H1 (cell line): Measurements from ENCODE around the gene DLST. TPM values are rescaled to one million over a fixed set of nuclear protein-coding genes. Genes with fewer than 3 reads are reported as not detected.

Source experiments
- CTCF ChIA-PET: fragments of 300-600 bp; sonication (Branson Sonifier 250); formaldehyde crosslinking; loops from one replicate; lab custom pipeline; 2021; ENCODE audit not compliant: partially characterized antibody; lab: Charles Lee
- POLR2A ChIA-PET: fragments of 300-600 bp; sonication (Branson Sonifier 250); formaldehyde crosslinking; loops from one replicate; lab custom pipeline; 2021; ENCODE audit warnings: inconsistent platforms; ENCODE audit not compliant: partially characterized antibody; lab: Charles Lee
- DNase-seq, 2 experiments: peaks; one replicate each; pipeline versions ENCODE4 v3.0.0 to v3.0.0-alpha.2; 2010 to 2022; ENCODE audit warnings: low spot score in 2 of 2, low read depth in 1 of 2, mixed read lengths in 1 of 2
- FAIRE-seq: peaks from 2 replicates; lab custom pipeline; 2011; peaks lifted over from hg19 to GRCh38; lab: Jason Lieb, UNC
- H2AFZ ChIP-seq: 2 replicates; pipeline ENCODE4 v1.8.1; 2012; ENCODE audit warnings: low read length, inconsistent platforms
- H2AK5ac ChIP-seq: 2 replicates; pipeline ENCODE4 v1.6.1; 2013; ENCODE audit warnings: low read depth, low read length
- H2BK120ac ChIP-seq: replicated peaks from 2 replicates; pipeline ENCODE3; 2013; ENCODE audit warnings: low read depth, low read length, inconsistent platforms
- H2BK12ac ChIP-seq: 2 replicates; pipeline ENCODE4 v1.6.1; 2013; ENCODE audit warnings: low read depth, low read length
- H2BK15ac ChIP-seq: 2 replicates; pipeline ENCODE4 v1.6.1; 2013; ENCODE audit warnings: low read length
- H2BK20ac ChIP-seq: 2 replicates; pipeline ENCODE4 v1.6.1; 2013; ENCODE audit warnings: low read length
- H2BK5ac ChIP-seq: 2 replicates; pipeline ENCODE4 v1.6.1; 2013; ENCODE audit warnings: low read depth, low read length
- H3K14ac ChIP-seq: 2 replicates; pipeline ENCODE4 v1.6.1; 2013; ENCODE audit warnings: inconsistent platforms; ENCODE audit not compliant: insufficient read length
- H3K18ac ChIP-seq: 2 replicates; pipeline ENCODE4 v1.6.1; 2013; ENCODE audit warnings: low read length; ENCODE audit errors: extremely low read depth
- H3K23ac ChIP-seq: 2 replicates; pipeline ENCODE4 v1.6.1; 2013; ENCODE audit warnings: inconsistent platforms; ENCODE audit not compliant: insufficient read length
- H3K23me2 ChIP-seq: 2 replicates; pipeline ENCODE4 v1.6.1; 2013; ENCODE audit warnings: low read depth, low read length
- H3K27ac ChIP-seq: 2 replicates; pipeline ENCODE4 v1.6.1; 2011; ENCODE audit warnings: low read depth, low read length, inconsistent platforms
- H3K27me3 ChIP-seq, 4 experiments: replicated peaks in 1 of 4; 1 replicate in 1 of 4; 2 replicates in 3 of 4; pipeline versions ENCODE4 v1.6.1 to v1.8.1; 2011 to 2013; ENCODE audit warnings: low read length in 3 of 4, mild to moderate bottlenecking in 3 of 4, inconsistent platforms in 2 of 4, mixed read lengths in 2 of 4, moderate library complexity in 1 of 4; ENCODE audit not compliant: control insufficient read depth in 3 of 4, insufficient read depth in 3 of 4; ENCODE audit errors: extremely low read depth in 1 of 4
- H3K36me3 ChIP-seq, 4 experiments: 2 replicates each; pipeline versions ENCODE4 v1.6.1 to v1.8.1; 2011 to 2013; ENCODE audit warnings: mild to moderate bottlenecking in 4 of 4, low read length in 3 of 4, moderate library complexity in 2 of 4, control low read depth in 1 of 4, inconsistent platforms in 1 of 4; ENCODE audit not compliant: insufficient read depth in 4 of 4, control insufficient read depth in 2 of 4
- H3K4ac ChIP-seq: replicated peaks from 2 replicates; pipeline ENCODE3; 2013; ENCODE audit warnings: low read length, low read depth, mixed read lengths, inconsistent platforms; ENCODE audit not compliant: insufficient read length
- H3K4me1 ChIP-seq, 4 experiments: replicated peaks in 1 of 4; 1 replicate in 1 of 4; 2 replicates in 3 of 4; pipeline versions ENCODE4 v1.6.1 to v1.8.1; 2011 to 2013; ENCODE audit warnings: low read length in 3 of 4, inconsistent platforms in 2 of 4, mixed read lengths in 1 of 4; ENCODE audit not compliant: insufficient read depth in 4 of 4, control insufficient read depth in 3 of 4
- H3K4me2 ChIP-seq, 2 experiments: 2 replicates each; pipeline versions ENCODE4 v1.6.1 to v1.8.1; 2011 to 2013; ENCODE audit warnings: low read depth in 2 of 2, low read length in 2 of 2, control low read depth in 1 of 2, inconsistent platforms in 1 of 2, mild to moderate bottlenecking in 1 of 2; ENCODE audit not compliant: insufficient read depth in 1 of 2
- H3K4me3 ChIP-seq, 4 experiments: fragments of 200-600, 300-600 bp in 1 of 4; sonication (generic), shearing (Covaris generic), sonication (Bioruptor Twin) in 1 of 4; 2 replicates each; pipeline versions ENCODE4 v1.5.1 to v1.8.1; 2011 to 2016; ENCODE audit warnings: low read length in 4 of 4, low read depth in 3 of 4, control low read depth in 2 of 4, inconsistent platforms in 2 of 4, mild to moderate bottlenecking in 2 of 4, mixed read lengths in 1 of 4, moderate library complexity in 1 of 4; ENCODE audit not compliant: insufficient read depth in 2 of 4; ENCODE audit errors: extremely low read depth in 1 of 4
- H3K56ac ChIP-seq: replicated peaks from 2 replicates; pipeline ENCODE3; 2013; ENCODE audit warnings: low read depth, mild to moderate bottlenecking, mixed read lengths, low read length, inconsistent platforms; ENCODE audit not compliant: insufficient read length
- H3K79me1 ChIP-seq: 2 replicates; pipeline ENCODE4 v1.6.1; 2013; ENCODE audit warnings: low read depth, low read length, control low read depth
- H3K79me2 ChIP-seq, 2 experiments: 2 replicates each; pipeline versions ENCODE4 v1.6.1 to v1.8.1; 2012 to 2013; ENCODE audit warnings: low read length in 2 of 2, mild to moderate bottlenecking in 2 of 2, inconsistent platforms in 1 of 2; ENCODE audit not compliant: insufficient read depth in 2 of 2, control insufficient read depth in 1 of 2
- H3K9ac ChIP-seq, 4 experiments: replicated peaks in 1 of 4; 1 replicate in 1 of 4; 2 replicates in 3 of 4; pipeline versions ENCODE4 v1.6.1 to v1.8.1; 2011 to 2013; ENCODE audit warnings: low read depth in 3 of 4, low read length in 3 of 4, control low read depth in 2 of 4, mild to moderate bottlenecking in 2 of 4, moderate library complexity in 2 of 4, inconsistent platforms in 1 of 4; ENCODE audit errors: extremely low read depth in 1 of 4
- H3K9me3 ChIP-seq, 2 experiments: 2 replicates each; pipeline versions ENCODE4 v1.6.1 to v1.8.1; 2012 to 2013; ENCODE audit warnings: mild to moderate bottlenecking in 2 of 2, moderate library complexity in 2 of 2, control low read depth in 1 of 2, inconsistent platforms in 1 of 2, low read depth in 1 of 2, low read length in 1 of 2, mixed read lengths in 1 of 2; ENCODE audit not compliant: insufficient read depth in 2 of 2
- H4K20me1 ChIP-seq, 2 experiments: replicated peaks in 1 of 2; 2 replicates each; pipeline versions ENCODE3 to v1.8.1; 2011 to 2013; ENCODE audit warnings: inconsistent platforms in 2 of 2, low read length in 2 of 2, mild to moderate bottlenecking in 1 of 2; ENCODE audit not compliant: insufficient read depth in 2 of 2, control insufficient read depth in 1 of 2
- H4K5ac ChIP-seq: 2 replicates; pipeline ENCODE4 v1.6.1; 2013; ENCODE audit warnings: low read length, low read depth, mixed read lengths, inconsistent platforms; ENCODE audit not compliant: insufficient read length
- H4K8ac ChIP-seq: 2 replicates; pipeline ENCODE4 v1.8.0; 2013; ENCODE audit warnings: mild to moderate bottlenecking, moderate library complexity, low read length, inconsistent platforms; ENCODE audit not compliant: insufficient read depth; ENCODE audit errors: extremely low read depth
- H4K91ac ChIP-seq: replicated peaks from 2 replicates; pipeline ENCODE3; 2013; ENCODE audit warnings: low read length, mixed read lengths, inconsistent platforms; ENCODE audit not compliant: insufficient read length
- BRCA1 ChIP-seq: IDR thresholded peaks from 2 replicates; pipeline ENCODE4 v1.6.1; 2012; ENCODE audit warnings: low read depth, low read length, improper control_type of control experiment
- CBX5 ChIP-seq: fragments of 300-800, 300-1000 bp; sonication (generic); IDR thresholded peaks from 2 replicates; pipeline ENCODE4 v1.7.1; 2016; ENCODE audit warnings: antibody characterized with exemption, low read length, low read depth
- CREB1 ChIP-seq: IDR thresholded peaks from 2 replicates; pipeline ENCODE4 v1.6.1; 2012; ENCODE audit warnings: inconsistent platforms
- EP300 ChIP-seq, 2 experiments: IDR thresholded peaks; 1 replicate in 1 of 2; 2 replicates in 1 of 2; pipeline ENCODE4 v1.6.1; 2011 to 2012; ENCODE audit warnings: low read depth in 2 of 2, low read length in 2 of 2, mild to moderate bottlenecking in 2 of 2, borderline replicate concordance in 1 of 2, inconsistent platforms in 1 of 2, moderate library complexity in 1 of 2
- EZH2 ChIP-seq: fragments of 200-600 bp; sonication (generic); IDR thresholded peaks from 2 replicates; pipeline ENCODE4 v1.7.1; 2012; ENCODE audit warnings: low read depth, mild to moderate bottlenecking, moderate library complexity, low read length, inconsistent platforms; ENCODE audit not compliant: severe bottlenecking
- JUND ChIP-seq: IDR thresholded peaks from 2 replicates; pipeline ENCODE4 v1.6.1; 2011; ENCODE audit warnings: mild to moderate bottlenecking, improper control_type of control experiment, low read length
- POLR2AphosphoS5 ChIP-seq: IDR thresholded peaks from 2 replicates; pipeline ENCODE4 v1.6.1; 2011; ENCODE audit warnings: low read depth, low read length
- POU5F1 ChIP-seq: IDR thresholded peaks from 2 replicates; pipeline ENCODE4 v1.6.1; 2011; ENCODE audit warnings: low read depth, mild to moderate bottlenecking, low read length, moderate library complexity
- RBBP5 ChIP-seq: IDR thresholded peaks from 2 replicates; pipeline ENCODE4 v1.7.1; 2012; ENCODE audit warnings: low read depth, mild to moderate bottlenecking, inconsistent platforms, low read length, moderate library complexity, borderline replicate concordance
- RFX5 ChIP-seq: IDR thresholded peaks from 2 replicates; pipeline ENCODE4 v1.6.1; 2011; ENCODE audit warnings: low read depth, low read length, improper control_type of control experiment, borderline replicate concordance
- TCF12 ChIP-seq: IDR thresholded peaks from 2 replicates; pipeline ENCODE4 v1.6.1; 2011; ENCODE audit warnings: low read depth, mild to moderate bottlenecking, low read length
- WGBS, 2 experiments: shearing (Covaris generic) in 1 of 2; methylation state at CpG; one replicate each; pipeline versions ENCODE4 v1.1.6 to v1.1.7; 2013 to 2015; ENCODE audit warnings: low lambda C conversion rate in 2 of 2, mixed read lengths in 2 of 2, inconsistent platforms in 1 of 2, low coverage in 1 of 2, missing lambda C conversion rate in 1 of 2; ENCODE audit not compliant: insufficient replicate concordance in 2 of 2, insufficient coverage in 1 of 2, insufficient read length in 1 of 2; ENCODE audit errors: extremely low coverage in 1 of 2, missing lambda C conversion rate in 1 of 2; 5-methylcytosine and 5-hydroxymethylcytosine counted together
- polyA plus RNA-seq, 7 experiments: library from polyadenylated mRNA; depleted of rRNA in 3 of 7; stranded (reverse) in 5 of 7; unstranded in 2 of 7; fragments of >200 nt in 5 of 7; fragments of 200-250 nt in 2 of 7; gene quantifications; 1 replicate in 5 of 7; 2 replicates in 1 of 7; 4 replicates in 1 of 7; pipeline versions ENCODE4 v1.2.1 to v1.2.3, GENCODE V29; 2011 to 2013; ENCODE audit warnings: missing spikeins in 2 of 7, mixed read lengths in 2 of 7
- total RNA-seq: library from RNA; stranded (reverse); fragmentation: NEBNext Ultra II Directional; extraction: Animal tissue kit (Norgen Biotek cat#: 25700); gene quantifications from 2 replicates; pipeline ENCODE4 v1.2.1, GENCODE V29; 2021

The DLST gene
- total and polyA plus RNA-seq, 2 of the 8 experiments (the other 6 are each of a cell fraction or from before 2014, with no cell fraction given) = 96.5 to 117 TPM

DNA sequence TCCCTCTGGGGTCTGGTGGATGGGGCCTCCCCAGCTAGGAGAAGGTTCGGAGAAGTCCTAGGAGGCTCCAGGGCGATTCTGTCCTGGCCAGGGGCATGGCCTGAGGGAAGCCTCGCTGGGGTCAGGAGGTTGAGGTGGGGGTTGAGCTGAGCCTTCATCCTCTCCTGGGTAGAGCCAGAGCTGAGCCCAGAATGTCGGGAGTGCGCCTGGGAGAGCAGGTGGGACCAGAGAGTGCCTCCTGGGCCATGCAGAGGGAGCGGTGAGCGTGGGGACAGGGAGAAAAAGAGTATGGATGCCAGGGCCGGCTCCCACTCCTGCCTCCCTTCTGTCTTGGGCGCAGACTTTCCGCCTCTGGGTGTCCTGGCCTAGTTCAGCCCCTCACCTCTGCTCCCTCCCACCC, 28.2 kb downstream of the DLST start:
- Histone ChIP-seq H2BK12ac (no peak overlapping the region), H3K14ac (no peak overlapping the region), H3K4me2 (no peak overlapping the region), H3K4me3 (no peak overlapping the region), H4K91ac (no peak overlapping the region), H2BK5ac (no peak overlapping the region), H3K36me3 (no peaks in the 10 kb centered on the region), H3K79me2 (no peaks in the 10 kb centered on the region), H4K8ac (peak overlapping the region; percentile 12; the same call in 1 of the 2 replicates), H4K20me1 (peaks cover 2 to 5% of the 10 kb centered on the region in 2 experiments), H3K79me1 (no peaks in the 10 kb centered on the region), H3K18ac (no peak overlapping the region), H3K9me3 (no peaks in the 10 kb centered on the region), H2BK20ac (no peak overlapping the region), H2BK15ac (no peak overlapping the region), H3K27me3 (no peaks in the 10 kb centered on the region), H2AK5ac (no peak overlapping the region), H2BK120ac (no peak overlapping the region), H3K56ac (no peak overlapping the region), H3K23ac (no peak overlapping the region), H4K5ac (no peak overlapping the region), H3K4ac (no peak overlapping the region), H3K27ac (no peak overlapping the region), H3K23me2 (no peaks in the 10 kb centered on the region), H3K9ac (no peak overlapping the region), H3K4me1 (no peaks in the 10 kb centered on the region; a peak in 1 of 7 replicates), H2AFZ (no peak overlapping the region)
- POLR2A ChIA-PET = interaction anchor here (0.9 to 3.9 kb wide), 6 partner anchors 10 to 217 kb away, joined by 3 to 16 read pairs (median 4); partner anchors contain the start of genes NEK9, PGF and RPS6KL1
- 93% methylated on average over 10 of the region's 10 CpGs; no CpG with 5 or more reads in 1 of the 2 experiments for WGBS, 2 experiments
- DNase-seq (no peak), FAIRE-seq (no peak)
- CTCF ChIA-PET = interaction anchor here (1.0 to 24.8 kb wide), 8 partner anchors 8 to 177 kb away, joined by 3 to 509 read pairs (median 22); partner anchors contain the start of genes PGF, PROX2 and RPS6KL1
- TF ChIP-seq RBBP5 (no peak), EZH2 (no peak), EP300 (IDR thresholded peaks at IDR 0.05; ENCODE audit: borderline replicate concordance in 1 of 2, low read depth in 2 of 2, low read length in 2 of 2) (no peak), POU5F1 (no peak), TCF12 (no peak), POLR2AphosphoS5 (no peak), CBX5 (no peak), JUND (no peak), RFX5 (no peak), CREB1 (no peak), BRCA1 (no peak)
